Muscle of arm (tissue), 14 donors: ENCODE measurements around the gene NKPD1. TPM values are rescaled to one million over a fixed set of nuclear protein-coding genes. Genes with fewer than 3 reads are reported as not detected.
A peak's percentile ranks its signal among the peaks of the same experiment; 100 is the strongest.

Source experiments
- DNase-seq: peaks from one replicate; pipeline ENCODE4 v3.0.0-alpha.2; 2013
- long read RNA-seq, 11 donors: transcript quantifications; one replicate each; lab custom pipeline, GENCODE V29; 2026
- polyA plus RNA-seq, 12 donors: library from polyadenylated mRNA; unstranded; fragments of 120-200 nt; gene quantifications; one replicate each; pipeline ENCODE4 v1.2.1, GENCODE V29; 2013; ENCODE audit not compliant: insufficient read length in 12 of 12

Gene NKPD1, protein sequence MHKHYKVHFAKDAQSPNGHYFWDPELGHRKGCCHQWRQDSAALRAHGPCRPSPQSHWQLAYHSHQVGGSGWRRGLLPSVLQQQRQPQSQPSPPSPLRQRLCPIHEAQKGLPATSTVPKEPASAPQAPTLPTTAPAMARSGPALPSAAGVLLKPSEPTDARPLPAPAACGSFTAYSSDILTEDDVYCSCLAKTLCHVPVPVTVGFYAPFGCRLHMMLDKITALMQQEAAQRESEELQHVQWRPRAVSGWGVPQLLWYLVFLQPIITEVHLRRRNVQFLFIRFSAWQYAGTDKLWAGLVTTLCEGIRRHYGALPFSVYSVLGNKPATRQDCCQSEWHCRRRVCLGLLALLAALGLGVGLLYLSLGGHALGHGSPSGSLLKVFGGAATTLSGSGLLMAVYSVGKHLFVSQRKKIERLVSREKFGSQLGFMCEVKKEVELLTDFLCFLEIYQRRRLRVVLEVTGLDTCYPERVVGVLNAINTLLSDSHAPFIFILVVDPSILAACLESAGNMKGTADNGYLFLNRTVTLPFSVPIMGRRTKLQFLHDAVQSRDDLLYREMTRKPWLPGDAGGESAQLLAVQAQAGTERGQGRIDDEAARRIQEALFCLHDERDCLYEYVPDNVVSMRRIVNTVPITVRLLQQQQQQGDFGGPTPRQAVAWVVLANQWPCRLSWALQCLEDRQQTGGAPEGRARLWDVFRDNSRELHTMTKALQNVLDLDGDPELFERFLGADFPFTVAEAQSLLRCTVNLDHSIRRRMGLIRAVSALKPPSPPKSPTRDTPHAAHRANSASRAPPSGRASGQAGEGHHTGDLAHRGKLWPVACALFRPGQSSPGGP
- 1 to 10 TPM in 1 of 12 donors, under 1 TPM in 8, not detected in 3; 0.07 to 1.1 (median 0.12) TPM for polyA plus RNA-seq
- long read RNA-seq, donor 1, result 0 reads
- long read RNA-seq, donor 2, result 0 reads
- long read RNA-seq, donor 3, result 0 reads
- long read RNA-seq, donor 4, result 0 reads
- long read RNA-seq, donor 5, result 0 reads
- long read RNA-seq, donor 6, result 0 reads
- long read RNA-seq, donor 7, result 0 reads
- long read RNA-seq, donor 8, partial matches to known transcripts, result 0 of 1 reads
- long read RNA-seq, donor 8, other reads (novel, unspliced or antisense), result 0 of 1 reads
- long read RNA-seq, donor 9, result 0 reads
- long read RNA-seq, donor 10, partial matches to known transcripts, result 0 of 1 reads
- long read RNA-seq, donor 10, other reads (novel, unspliced or antisense), result 0 of 1 reads
- long read RNA-seq, donor 11, result 0 reads

GRCh38 chr19:45160870-45161737, at the start of gene NKPD1:
NKPD1 (minus strand) TSS chr19:45160982; CDS start chr19:45160150, 832 bp downstream.
- DNase-seq, result no peak

GRCh38 chr19:45206328-45206727, 45.5 kb upstream of the NKPD1 start:
- no peak for DNase-seq

DNA sequence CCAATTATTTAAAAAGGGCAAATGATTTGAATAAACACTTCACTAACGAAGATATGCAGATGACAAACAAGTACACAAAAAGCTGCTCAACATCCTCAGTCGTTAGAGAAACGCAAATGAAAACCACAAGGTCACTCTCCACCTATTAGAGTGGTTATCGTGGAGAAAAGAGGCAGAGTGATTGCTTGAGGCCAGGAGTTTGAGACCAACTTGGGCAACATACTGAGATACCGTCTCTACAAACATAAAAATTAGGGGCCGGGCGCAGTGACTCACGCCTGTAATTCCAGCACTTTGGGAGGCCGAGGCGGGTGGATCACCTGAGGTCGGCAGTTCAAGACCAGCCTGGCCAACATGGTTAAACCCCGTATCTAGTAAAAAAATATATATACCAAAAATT, 45.0 kb upstream of the NKPD1 start:
- no peak for DNase-seq

DNA sequence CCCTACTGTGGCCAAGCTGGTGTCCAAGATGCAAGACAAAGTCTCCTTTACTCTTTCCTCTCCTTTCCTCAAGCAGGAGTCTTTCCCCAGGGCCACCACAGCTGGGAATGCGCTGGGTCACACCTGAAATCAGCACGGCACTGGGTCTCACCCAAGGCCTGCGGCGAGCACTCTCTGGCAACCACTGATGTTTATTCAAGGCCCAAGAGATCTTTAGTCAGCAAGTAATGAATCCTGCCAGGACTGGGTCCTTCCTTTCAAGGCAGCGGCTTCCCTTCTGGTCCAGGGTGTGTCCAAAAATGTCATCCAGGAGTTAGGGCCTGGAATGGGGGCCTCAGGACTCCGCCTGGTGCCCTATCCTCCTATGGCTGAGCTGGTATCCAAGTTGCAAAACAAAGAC, 41.9 kb upstream of the NKPD1 start:
- DNase-seq, result no peak

- DNase-seq, result peak; percentile 38
Measured at GRCh38 chr19:45200568-45200967, 39.8 kb upstream of the NKPD1 start.

GRCh38 chr19:45195764-45196163, 35.0 kb upstream of the NKPD1 start:
- DNase-seq, result no peak

DNA sequence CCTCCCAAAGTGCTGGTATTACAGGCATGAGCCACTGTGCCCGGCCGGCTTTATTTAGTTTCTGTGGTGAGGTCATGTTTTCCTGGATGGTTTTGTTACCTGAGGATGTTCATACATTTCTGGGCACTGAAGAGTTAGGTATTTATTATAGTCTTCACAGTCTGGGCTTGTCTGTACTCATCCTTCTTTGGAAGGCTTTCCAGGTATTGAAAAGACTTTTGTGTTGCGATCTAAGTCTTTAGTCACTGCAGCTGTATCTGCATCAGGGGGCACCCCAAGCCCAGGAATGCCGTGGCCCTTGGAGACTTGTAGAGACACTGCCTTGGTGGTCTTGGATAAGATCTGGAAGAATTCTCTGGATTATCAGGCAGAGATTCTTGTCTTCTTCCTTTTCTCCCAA, 30.6 kb upstream of the NKPD1 start:
- no peak for DNase-seq

- no peak for DNase-seq
Measured at GRCh38 chr19:45189971-45190370, 29.2 kb upstream of the NKPD1 start.

- DNase-seq, result no peak
Measured at GRCh38 chr19:45187421-45188100, 26.8 kb upstream of the NKPD1 start.

- no peak for DNase-seq
Measured at GRCh38 chr19:45186509-45187334, 25.9 kb upstream of the NKPD1 start.

DNA sequence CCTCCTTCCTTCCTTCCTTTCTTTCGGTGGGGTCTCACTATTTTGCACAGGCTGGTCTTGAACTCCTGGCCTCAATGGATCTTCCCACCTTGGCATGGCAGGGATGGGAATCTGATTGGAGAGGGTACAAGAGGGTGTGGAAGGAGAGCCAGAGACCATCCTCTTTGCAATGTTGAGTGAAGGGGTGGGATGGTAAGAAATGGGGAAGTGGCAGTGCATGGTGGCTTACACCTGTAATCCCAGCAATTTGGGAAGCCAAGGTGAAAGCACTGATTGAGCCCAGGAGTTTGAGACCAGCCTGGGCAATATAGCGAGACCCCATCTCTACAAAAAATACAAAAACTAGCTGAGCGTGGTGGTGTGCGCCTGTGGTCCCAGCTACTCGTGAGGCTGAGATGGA, 23.3 kb upstream of the NKPD1 start:
- DNase-seq, result no peak

GRCh38 chr19:45182758-45183157, 22.0 kb upstream of the NKPD1 start:
- no peak for DNase-seq

DNA sequence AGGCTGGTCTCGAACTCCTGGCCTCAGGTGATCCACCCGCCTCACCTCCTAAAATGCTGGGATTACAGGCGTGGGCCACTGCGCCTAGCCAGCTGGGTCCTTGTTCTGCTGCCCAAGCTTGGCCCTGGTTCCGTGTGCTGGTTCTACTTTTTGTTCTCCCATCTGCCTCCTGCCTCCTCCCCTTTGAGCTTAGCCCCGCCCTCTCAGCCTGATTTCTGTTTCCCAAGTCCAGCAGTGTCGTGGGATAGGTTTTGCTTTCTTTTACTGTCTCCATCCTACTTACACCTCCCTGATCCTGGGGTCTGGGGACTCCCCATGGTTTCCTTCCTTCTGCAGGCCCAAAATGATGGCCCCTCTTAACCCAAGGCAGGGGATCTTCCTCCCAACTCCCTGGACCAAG, 20.2 kb upstream of the NKPD1 start:
- no peak for DNase-seq

DNA sequence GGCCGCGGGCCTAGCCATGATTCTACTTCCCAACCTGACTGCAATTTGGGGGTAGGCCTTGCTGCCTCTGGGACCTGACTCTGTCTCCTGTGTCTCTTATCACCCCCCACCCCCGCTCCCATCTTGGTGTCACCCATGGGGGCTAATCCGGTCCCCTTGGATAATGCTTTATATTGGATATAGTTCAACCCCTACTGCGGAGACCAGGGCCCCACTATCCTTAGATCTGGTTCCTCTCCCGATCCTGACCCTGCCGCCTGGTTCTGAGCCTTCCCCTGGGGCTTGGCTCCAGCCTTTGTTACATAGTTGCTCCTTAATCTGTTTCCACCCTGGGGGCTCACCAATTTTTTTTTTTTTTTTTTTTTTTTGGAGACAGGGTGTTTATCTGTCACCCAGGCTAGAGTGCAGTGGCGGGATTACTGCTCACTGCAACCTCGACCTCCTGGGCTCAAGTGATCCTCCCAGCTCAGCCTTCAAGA, 19.1 kb upstream of the NKPD1 start:
- no peak for DNase-seq

GRCh38 chr19:45179072-45179891, 18.5 kb upstream of the NKPD1 start:
- no peak for DNase-seq

DNA sequence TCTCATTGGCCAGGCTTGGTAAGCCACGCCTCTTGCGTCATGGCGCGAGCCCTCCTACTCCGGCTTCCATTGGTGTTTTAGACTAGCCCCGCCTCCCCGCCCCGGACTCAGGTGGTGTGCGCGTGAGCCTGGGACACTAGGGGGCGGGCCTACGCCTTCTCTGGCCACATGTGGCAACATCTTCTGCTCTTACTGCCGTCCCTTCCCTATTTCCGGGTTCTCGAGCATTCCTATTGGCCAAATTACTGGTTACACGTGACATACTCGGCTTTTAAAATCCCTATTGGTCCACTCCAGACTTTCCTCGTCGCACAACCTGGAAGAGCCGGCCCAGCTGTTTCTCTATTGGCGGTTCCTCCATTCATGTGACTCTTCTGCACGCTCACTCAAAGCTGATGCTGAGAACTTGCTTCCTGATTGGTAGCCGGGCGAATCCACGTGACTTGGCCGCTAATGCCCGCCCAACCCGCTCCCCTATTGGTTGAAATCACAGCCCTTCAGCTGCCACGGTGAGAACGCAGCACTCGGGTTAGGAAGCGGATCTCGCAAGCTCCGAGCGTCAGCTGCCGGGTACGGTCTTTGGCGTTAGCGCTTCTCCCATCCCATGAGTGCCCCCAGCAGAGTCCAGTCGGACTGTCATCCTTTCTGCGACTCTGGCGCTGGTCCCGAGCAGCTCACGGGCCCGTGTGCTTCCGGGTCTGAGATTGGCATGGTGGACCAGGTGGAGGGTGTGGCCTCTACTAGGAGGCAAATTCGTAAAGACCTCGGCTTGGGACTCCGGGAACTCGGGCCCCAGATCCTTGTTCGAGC, 17.7 kb upstream of the NKPD1 start, which contains the start of gene BLOC1S3:
Gene BLOC1S3 (plus strand): TSS at position 523 of the 810 bp plus-strand sequence. CDS start 513 bp downstream, outside the sequence.
- peak; percentile 99 for DNase-seq

DNA sequence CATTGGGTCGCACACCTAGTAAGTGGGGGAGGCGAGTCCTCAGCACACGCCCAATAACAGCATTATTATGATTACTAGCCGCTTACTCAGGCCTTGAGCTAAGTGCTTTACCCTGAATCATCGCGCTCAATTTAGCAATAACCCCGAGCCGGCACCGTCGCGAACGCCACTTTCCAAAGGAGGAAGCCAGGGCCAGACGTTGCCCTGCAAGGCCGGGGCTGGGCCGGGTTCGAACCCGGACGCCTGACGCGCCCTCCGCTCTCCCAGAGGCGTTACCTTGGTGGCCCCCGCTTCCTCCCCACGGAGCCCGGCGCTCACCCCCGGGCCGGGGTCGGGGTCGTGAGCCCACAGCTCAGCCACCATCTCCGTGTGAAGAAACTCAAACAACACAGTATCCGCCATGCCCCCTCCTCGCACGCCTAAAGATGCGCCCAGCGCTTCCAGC, 17.1 kb upstream of the NKPD1 start, which contains the start of gene TRAPPC6A:
Gene TRAPPC6A (minus strand): TSS at position 421 of the 445 bp plus-strand sequence. CDS start 19 bp downstream, at position 402.
- no peak for DNase-seq
